ENCODE measurements around the gene GTF2H1.

GRCh38 chr11:18312012-18312411 is 10.4 kb upstream of the GTF2H1 start:
- TF ChIP-seq CTCF (conservative IDR thresholded peaks at IDR 0.05) (no peak), EZH2 (IDR thresholded peaks at IDR 0.05; ENCODE audit: low read depth) (no peak)
